GM12865 (cell line): Measurements from ENCODE around the gene F2R.

ENCODE experiments used
- DNase-seq: peaks from one replicate; pipeline ENCODE4 v3.0.0; 2010; ENCODE audit warnings: low read depth
- H3K4me3 ChIP-seq: 2 replicates; pipeline ENCODE4 v1.5.1; 2011; ENCODE audit warnings: mild to moderate bottlenecking, low read depth, low read length, control low read depth
- CTCF ChIP-seq: IDR thresholded peaks from 2 replicates; pipeline ENCODE4 v1.5.1; 2011; ENCODE audit warnings: low read length, control low read depth, low read depth, inconsistent platforms; ENCODE audit not compliant: insufficient read depth; ENCODE audit errors: missing control alignments

The F2R gene

GRCh38 chr5:76690037-76690679 is 25.8 kb upstream of the F2R start:
- no peak for TF ChIP-seq CTCF

DNA sequence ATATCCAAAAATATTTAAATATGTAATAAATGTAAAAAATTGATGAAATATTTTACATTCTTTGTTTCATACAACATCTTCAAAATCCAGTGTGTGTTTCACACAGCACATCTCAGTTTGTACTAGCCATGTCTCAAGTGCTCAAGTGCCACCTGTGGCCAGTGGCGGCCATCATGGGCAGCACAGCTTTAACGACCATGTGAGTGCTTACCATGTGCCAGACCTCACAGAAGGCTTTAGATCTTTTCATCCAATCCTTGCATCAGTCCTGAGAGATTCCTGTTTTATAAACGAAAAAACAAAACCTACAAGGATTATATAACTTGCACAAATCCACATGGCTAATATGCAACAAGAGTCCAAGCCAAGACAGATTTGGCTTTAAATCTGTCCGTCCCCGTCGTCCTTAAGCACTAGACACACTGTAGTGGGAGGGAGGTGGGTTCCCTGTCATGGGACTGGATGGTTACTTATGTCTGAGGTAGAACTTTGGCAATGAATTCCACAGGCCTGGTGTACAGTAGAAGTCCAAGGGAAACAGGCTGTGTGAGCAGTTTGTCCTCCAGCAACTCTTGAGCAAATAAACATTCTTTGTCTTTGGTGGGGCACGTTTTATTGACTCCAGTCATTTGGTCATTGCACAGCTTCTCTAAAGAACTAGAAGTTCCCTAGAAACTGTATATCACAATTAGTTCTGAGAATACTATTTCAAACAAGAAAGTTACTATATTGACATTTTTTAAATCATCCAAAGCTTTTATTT is 25.0 kb upstream of the F2R start:
- no peak overlapping the region for H3K4me3 ChIP-seq
- TF ChIP-seq CTCF = no peak
- DNase-seq = no peak

More at GRCh38 chr5:76690037-76690679, 25.8 kb upstream of the F2R start:
- no peak for DNase-seq
- no peak overlapping the region for H3K4me3 ChIP-seq

- no peak for TF ChIP-seq CTCF
- no peak overlapping the region for H3K4me3 ChIP-seq
- peak; percentile 28 for DNase-seq
Observed at GRCh38 chr5:76691467-76692273, 24.3 kb upstream of the F2R start.

GRCh38 chr5:76692274-76692540 is 23.7 kb upstream of the F2R start:
- no peak for TF ChIP-seq CTCF
- H3K4me3 ChIP-seq = no peak overlapping the region
- DNase-seq = no peak

GRCh38 chr5:76692651-76693050 is 23.3 kb upstream of the F2R start:
- no peak for DNase-seq
- no peak for TF ChIP-seq CTCF
- no peak overlapping the region for H3K4me3 ChIP-seq

- H3K4me3 ChIP-seq = no peak overlapping the region
- no peak for TF ChIP-seq CTCF
- DNase-seq = no peak
Observed at GRCh38 chr5:76693141-76693540, 22.8 kb upstream of the F2R start.
